GM23338 (cell line): Measurements from ENCODE around the gene MATCAP1. TPM values are rescaled to one million over a fixed set of nuclear protein-coding genes. Genes with fewer than 3 reads are reported as not detected.

Experiments
- ATAC-seq: fragments of 200-7000 bp; cut with Tn5 transposase; 3 replicates; pipeline ENCODE4 v1.9.1; 2020
- DNase-seq: peaks from one replicate; pipeline ENCODE4 v3.0.0-alpha.2; 2015; ENCODE audit warnings: low spot score
- H2AFZ ChIP-seq: fragments of 200-600 bp; sonication (generic); 2 replicates; pipeline ENCODE4 v1.8.0; 2016; ENCODE audit warnings: antibody characterized with exemption, mild to moderate bottlenecking, moderate library complexity
- H3F3A ChIP-seq: fragments of 200-600 bp; sonication (generic); replicated peaks from 2 replicates; pipeline ENCODE4 v1.8.0; 2017; ENCODE audit warnings: antibody characterized with exemption, mixed run types, low read depth
- H3K27ac ChIP-seq: fragments of 200-600 bp; sonication (generic); 2 replicates; pipeline ENCODE4 v1.6.1; 2016; ENCODE audit warnings: low read depth
- H3K27me3 ChIP-seq: fragments of 200-600 bp; sonication (generic); 2 replicates; pipeline ENCODE4 v1.8.0; 2016; ENCODE audit warnings: mild to moderate bottlenecking, mixed run types, moderate library complexity; ENCODE audit not compliant: insufficient read depth
- H3K36me3 ChIP-seq: fragments of 200-600 bp; sonication (generic); 2 replicates; pipeline ENCODE4 v1.8.0; 2016; ENCODE audit warnings: mild to moderate bottlenecking; ENCODE audit not compliant: insufficient read depth
- H3K4me1 ChIP-seq: fragments of 200-600 bp; sonication (generic); 2 replicates; pipeline ENCODE4 v1.8.0; 2016; ENCODE audit warnings: mild to moderate bottlenecking, moderate library complexity; ENCODE audit not compliant: insufficient read depth
- H3K4me2 ChIP-seq: fragments of 200-600 bp; sonication (generic); 2 replicates; pipeline ENCODE4 v1.7.1; 2017; ENCODE audit warnings: mixed run types
- H3K4me3 ChIP-seq: fragments of 200-600 bp; sonication (generic); 2 replicates; pipeline ENCODE4 v1.6.1; 2016; ENCODE audit warnings: mixed run types
- H3K79me2 ChIP-seq: fragments of 200-600 bp; sonication (generic); replicated peaks from 2 replicates; pipeline ENCODE4 v1.8.0; 2017; ENCODE audit warnings: mild to moderate bottlenecking; ENCODE audit not compliant: insufficient read depth
- H3K9me2 ChIP-seq: fragments of 200-600 bp; sonication (generic); 2 replicates; pipeline ENCODE4 v1.8.0; 2017; ENCODE audit not compliant: insufficient read depth
- H4K20me1 ChIP-seq: fragments of 200-600 bp; sonication (generic); replicated peaks from 2 replicates; pipeline ENCODE4 v1.8.0; 2017; ENCODE audit warnings: mild to moderate bottlenecking; ENCODE audit not compliant: insufficient read depth
- H3K27ac Mint-ChIP-seq: 2 replicates; pipeline ENCODE4 v1.8.0; 2020; ENCODE audit warnings: inconsistent platforms, mild to moderate bottlenecking, moderate library complexity, mixed read lengths
- H3K27me3 Mint-ChIP-seq: 3 replicates; pipeline ENCODE4 v1.8.0; 2022; ENCODE audit warnings: low read depth, mild to moderate bottlenecking, moderate library complexity, mixed read lengths, inconsistent platforms; ENCODE audit not compliant: insufficient read depth, poor library complexity
- H3K36me3 Mint-ChIP-seq: 3 replicates; pipeline ENCODE4 v1.8.0; 2021; ENCODE audit warnings: low read depth, mild to moderate bottlenecking, inconsistent platforms, moderate library complexity, mixed read lengths
- H3K4me1 Mint-ChIP-seq: 3 replicates; pipeline ENCODE4 v1.8.0; 2020; ENCODE audit warnings: mild to moderate bottlenecking, inconsistent platforms, mixed read lengths
- H3K4me3 Mint-ChIP-seq: 3 replicates; pipeline ENCODE4 v1.8.0; 2021; ENCODE audit warnings: moderate library complexity, mild to moderate bottlenecking, inconsistent platforms, mixed read lengths
- H3K9me3 Mint-ChIP-seq: 3 replicates; pipeline ENCODE4 v1.8.0; 2020; ENCODE audit warnings: moderate library complexity, mild to moderate bottlenecking, inconsistent platforms, mixed read lengths
- CREB1 ChIP-seq: fragments of 250-450 bp; sonication (Bioruptor Pico); IDR thresholded peaks from 2 replicates; pipeline ENCODE4 v1.5.0; 2020; ENCODE audit warnings: low read depth, mild to moderate bottlenecking, moderate library complexity
- CTCF ChIP-seq, 2 experiments: fragments of 200-600 bp in 1 of 2; sonication (generic) in 1 of 2; conservative IDR thresholded peaks; 2 replicates each; pipeline versions ENCODE4 v1.5.1 to v1.6.1; 2016 to 2017; ENCODE audit warnings: antibody characterized with exemption in 2 of 2, low read depth in 2 of 2, mild to moderate bottlenecking in 2 of 2, moderate library complexity in 1 of 2
- ETS1 ChIP-seq: IDR thresholded peaks from 2 replicates; pipeline ENCODE4 v1.6.1; 2016; ENCODE audit warnings: antibody characterized with exemption
- EZH2 ChIP-seq: fragments of 200-600 bp; sonication (generic); IDR thresholded peaks from one replicate; pipeline ENCODE4 v1.8.0; 2017; ENCODE audit warnings: antibody characterized with exemption, mild to moderate bottlenecking, low read depth; ENCODE audit not compliant: unreplicated experiment
- EZH2phosphoT487 ChIP-seq: fragments of 200-600 bp; sonication (generic); IDR thresholded peaks from one replicate; pipeline ENCODE4 v1.8.1; 2018; ENCODE audit warnings: antibody characterized with exemption; ENCODE audit not compliant: unreplicated experiment
- JUNB ChIP-seq: IDR thresholded peaks from one replicate; pipeline ENCODE4 v1.6.1; 2016; ENCODE audit warnings: antibody characterized with exemption; ENCODE audit not compliant: unreplicated experiment
- NANOG ChIP-seq: IDR thresholded peaks from 2 replicates; pipeline ENCODE4 v1.6.1; 2016; ENCODE audit warnings: antibody characterized with exemption, borderline replicate concordance
- POLR2AphosphoS5 ChIP-seq: IDR thresholded peaks from 2 replicates; pipeline ENCODE4 v1.6.1; 2016; ENCODE audit warnings: antibody characterized with exemption, low read depth
- REST ChIP-seq: IDR thresholded peaks from one replicate; pipeline ENCODE4 v1.6.1; 2018; ENCODE audit warnings: antibody characterized with exemption; ENCODE audit not compliant: unreplicated experiment
- STAT1 ChIP-seq: IDR thresholded peaks from one replicate; pipeline ENCODE4 v1.6.1; 2016; ENCODE audit warnings: antibody characterized with exemption; ENCODE audit not compliant: unreplicated experiment
- ZNF114 ChIP-seq: fragments of 250-450 bp; sonication (Bioruptor Pico); IDR thresholded peaks from 2 replicates; pipeline ENCODE4 v1.5.0; 2020; ENCODE audit warnings: mild to moderate bottlenecking, moderate library complexity
- ZNF331 ChIP-seq: fragments of 250-450 bp; sonication (Bioruptor Pico); IDR thresholded peaks from 2 replicates; pipeline ENCODE4 v1.5.0; 2020; ENCODE audit warnings: low read depth, mild to moderate bottlenecking, moderate library complexity
- ZNF462 ChIP-seq: fragments of 250-450 bp; sonication (Bioruptor Pico); IDR thresholded peaks from 2 replicates; pipeline ENCODE4 v1.5.0; 2020; ENCODE audit warnings: mild to moderate bottlenecking, moderate library complexity
- polyA plus RNA-seq: library from polyadenylated mRNA; unstranded; fragments of >200 nt; fragmentation: Nextera tagmentation; extraction: Ambion mirVana; gene quantifications from 2 replicates; pipeline ENCODE4 v1.2.1, GENCODE V29; 2016
- total RNA-seq: library from RNA; depleted of rRNA; stranded (reverse); fragments of >200 nt; shearing (Covaris generic); gene quantifications from 2 replicates; pipeline ENCODE4 v1.2.3, GENCODE V29; 2014

MATCAP1 gene
- total and polyA plus RNA-seq, 2 experiments from 2014 or later: 9.5 to 22.7 TPM

- Mint-ChIP-seq H3K4me1 (peaks cover 32% of the 10 kb centered on the region), H3K27me3 (peaks cover 32% of the 10 kb centered on the region), H3K27ac (no peak overlapping the region), H3K36me3 (peaks cover 9% of the 10 kb centered on the region), H3K4me3 (no peak overlapping the region), H3K9me3 (no peaks in the 10 kb centered on the region; the same call in 2 of the 3 replicates)
- ATAC-seq (no peak), DNase-seq (no peak)
- Histone ChIP-seq H3K4me2 (no peak overlapping the region), H3K36me3 (no peaks in the 10 kb centered on the region), H3K79me2 (peaks cover 17% of the 10 kb centered on the region), H3F3A (0 out of 2 replicates have a peak, but pooled peaks cover 9% of the 10 kb centered on the region), H4K20me1 (peaks cover 11% of the 10 kb centered on the region), H3K4me3 (no peak overlapping the region), H3K4me1 (peaks cover 18% of the 10 kb centered on the region; the same call in 1 of the 2 replicates), H2AFZ (no peak overlapping the region), H3K9me2 (no peaks in the 10 kb centered on the region), H3K27ac (no peak overlapping the region), H3K27me3 (peaks cover 28% of the 10 kb centered on the region)
- TF ChIP-seq NANOG (no peak), ZNF462 (no peak), CREB1 (CRISPR knock-in tag) (no peak), ZNF114 (CRISPR knock-in tag) (no peak), CTCF (conservative IDR thresholded peaks at IDR 0.05; ENCODE audit: low read depth in 2 of 2) (no peak), STAT1 (no peak), ETS1 (no peak), EZH2 (no peak), JUNB (no peak), POLR2AphosphoS5 (no peak), ZNF331 (CRISPR knock-in tag) (no peak), EZH2phosphoT487 (no peak), REST (no peak)
Observed at GRCh38 chr16:67188798-67189197, 5.0 kb upstream of the MATCAP1 start.
